HG02763 (cell line): ENCODE results near the gene MMP27.

Experiments
- ATAC-seq: cut with Tn5 transposase; IDR thresholded peaks from one replicate; pipeline ENCODE4 v1.9.1; 2021; ENCODE audit warnings: mild to moderate bottlenecking, moderate library complexity; ENCODE audit not compliant: unreplicated experiment

The MMP27 gene

GRCh38 chr11:102703826-102704493 is 1.6 kb downstream of the MMP27 start:
- ATAC-seq, result no peak

GRCh38 chr11:102695201-102695600 is 10.4 kb downstream of the MMP27 start:
- no peak for ATAC-seq

- ATAC-seq, result no peak
Observed at GRCh38 chr11:102685754-102686153, 19.8 kb downstream of the MMP27 start.

- no peak for ATAC-seq
Observed at GRCh38 chr11:102685338-102685737, 20.2 kb downstream of the MMP27 start.

GRCh38 chr11:102683277-102683676 is 22.3 kb downstream of the MMP27 start:
- ATAC-seq, result no peak

- ATAC-seq, result no peak
Observed at GRCh38 chr11:102680945-102681344, 24.6 kb downstream of the MMP27 start.

GRCh38 chr11:102678022-102678421 is 27.5 kb downstream of the MMP27 start:
- ATAC-seq, result no peak

GRCh38 chr11:102676084-102676483 is 29.5 kb downstream of the MMP27 start:
- no peak for ATAC-seq

- ATAC-seq, result peak; percentile 53
Observed at GRCh38 chr11:102669664-102670063, 35.9 kb downstream of the MMP27 start.

- ATAC-seq, result no peak
Observed at GRCh38 chr11:102666331-102666957, 39.1 kb downstream of the MMP27 start.

GRCh38 chr11:102664001-102664752 is 41.4 kb downstream of the MMP27 start:
- no peak for ATAC-seq

GRCh38 chr11:102662607-102663006 is 43.0 kb downstream of the MMP27 start:
- no peak for ATAC-seq

- ATAC-seq, result no peak
Observed at GRCh38 chr11:102661040-102661439, 44.5 kb downstream of the MMP27 start.

- ATAC-seq, result no peak
Observed at GRCh38 chr11:102656528-102656927, 49.0 kb downstream of the MMP27 start.

GRCh38 chr11:102655547-102655946 is 50.0 kb downstream of the MMP27 start:
- no peak for ATAC-seq

- no peak for ATAC-seq
Observed at GRCh38 chr11:102654761-102655160, 50.8 kb downstream of the MMP27 start.

GRCh38 chr11:102653744-102654291 is 51.8 kb downstream of the MMP27 start:
- ATAC-seq, result no peak

- ATAC-seq, result no peak
Observed at GRCh38 chr11:102647430-102647829, 58.1 kb downstream of the MMP27 start.

GRCh38 chr11:102643941-102644340 is 61.6 kb downstream of the MMP27 start:
- ATAC-seq, result no peak
